ENCODE results near the gene SPAG17. TPM values are rescaled to one million over a fixed set of nuclear protein-coding genes. Genes with fewer than 3 reads are reported as not detected.

The SPAG17 gene
- total and polyA plus RNA-seq, 2 donors from 2014 or later = 8.7 to 10.4 TPM

DNA sequence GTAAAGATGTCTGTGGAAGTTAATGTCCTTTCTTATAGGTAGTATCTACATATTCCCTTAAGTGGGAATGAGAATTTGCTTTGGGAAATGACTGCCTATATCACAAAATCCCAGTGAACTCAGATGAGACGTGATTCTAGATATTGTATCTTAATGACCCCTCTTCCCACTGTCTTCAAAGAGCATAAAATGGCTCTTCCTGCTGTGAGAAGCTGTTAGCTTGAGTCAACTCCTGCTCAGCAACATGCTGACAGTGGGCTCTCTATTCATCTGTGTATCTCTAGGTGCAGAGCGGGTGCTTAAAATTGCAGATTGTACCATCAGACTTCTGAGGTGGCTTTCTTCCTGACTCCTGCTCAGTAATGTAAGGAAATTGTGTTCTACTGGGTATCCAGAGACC, 100.6 kb downstream of the SPAG17 start:
- H3K4me1 ChIP-seq (ENCODE audit: control insufficient read depth in 2 of 3, insufficient read depth in 2 of 3, low read depth in 1 of 3, low read length in 3 of 3) = no peaks in the 10 kb centered on the region
- FAIRE-seq (no peak), DNase-seq (no peak)
- no peaks in the 10 kb centered on the region for H3K36me3 ChIP-seq (ENCODE audit: control insufficient read depth in 2 of 3, insufficient read depth in 3 of 3, low read length in 3 of 3)
- no peaks in the 10 kb centered on the region for H3K27me3 ChIP-seq (ENCODE audit: control insufficient read depth, insufficient read depth, low read length)
- no peak overlapping the region for H3K4me3 ChIP-seq (ENCODE audit: low read length in 3 of 3)
- H3K9ac ChIP-seq (ENCODE audit: low read length in 3 of 3) = no peak overlapping the region
- H3K9me3 ChIP-seq (ENCODE audit: control insufficient read depth in 2 of 3, insufficient read depth in 1 of 3, low read length in 3 of 3) = no peaks in the 10 kb centered on the region
- H3K27ac ChIP-seq (ENCODE audit: low read depth in 2 of 2, low read length in 2 of 2) = no peak overlapping the region
- no peak for TF ChIP-seq CTCF (IDR thresholded peaks at IDR 0.05; ENCODE audit: borderline replicate concordance, extremely low read depth, insufficient read depth)
- intact Hi-C loops (cut with DNase I) = no loop called here

DNA sequence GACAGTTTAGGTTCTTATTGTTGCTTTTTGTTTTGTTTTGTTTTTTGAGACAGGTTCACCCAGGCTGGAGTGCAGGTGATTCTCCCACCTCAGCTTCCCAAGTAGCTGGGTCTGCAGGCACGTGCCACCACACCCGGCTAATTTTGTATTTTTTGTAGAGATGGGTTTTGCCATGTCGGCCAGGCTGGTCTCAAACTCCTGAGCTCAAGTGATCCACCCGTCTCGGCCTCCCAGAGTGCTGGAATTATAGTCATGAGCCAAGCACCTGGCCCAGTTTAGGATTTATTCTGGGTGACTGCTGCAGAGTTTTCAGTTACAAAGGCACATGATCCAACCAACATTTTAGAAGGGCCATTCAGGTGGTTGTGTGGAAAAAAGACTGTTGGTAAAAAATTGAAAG, 102.0 kb downstream of the SPAG17 start:
- Histone ChIP-seq H3K27ac (ENCODE audit: low read depth in 2 of 2, low read length in 2 of 2) (no peak overlapping the region), H3K9me3 (ENCODE audit: control insufficient read depth in 2 of 3, insufficient read depth in 1 of 3, low read length in 3 of 3) (no peaks in the 10 kb centered on the region), H3K36me3 (ENCODE audit: control insufficient read depth in 2 of 3, insufficient read depth in 3 of 3, low read length in 3 of 3) (no peaks in the 10 kb centered on the region), H3K4me3 (ENCODE audit: low read length in 3 of 3) (no peak overlapping the region), H3K9ac (ENCODE audit: low read length in 3 of 3) (no peak overlapping the region), H3K27me3 (ENCODE audit: control insufficient read depth, insufficient read depth, low read length) (no peaks in the 10 kb centered on the region), H3K4me1 (ENCODE audit: control insufficient read depth in 2 of 3, insufficient read depth in 2 of 3, low read depth in 1 of 3, low read length in 3 of 3) (no peaks in the 10 kb centered on the region)
- FAIRE-seq (no peak), DNase-seq (no peak)
- no peak for TF ChIP-seq CTCF (IDR thresholded peaks at IDR 0.05; ENCODE audit: borderline replicate concordance, extremely low read depth, insufficient read depth)
- intact Hi-C loops (cut with DNase I) = no loop called here

- Histone ChIP-seq H3K9ac (ENCODE audit: low read length in 3 of 3) (no peak overlapping the region), H3K27ac (ENCODE audit: low read depth in 2 of 2, low read length in 2 of 2) (no peak overlapping the region), H3K27me3 (ENCODE audit: control insufficient read depth, insufficient read depth, low read length) (no peaks in the 10 kb centered on the region), H3K4me1 (ENCODE audit: control insufficient read depth in 2 of 3, insufficient read depth in 2 of 3, low read depth in 1 of 3, low read length in 3 of 3) (peaks cover 0 to 2% (median 0%) of the 10 kb centered on the region in 3 donors), H3K4me3 (ENCODE audit: low read length in 3 of 3) (no peak overlapping the region), H3K36me3 (ENCODE audit: control insufficient read depth in 2 of 3, insufficient read depth in 3 of 3, low read length in 3 of 3) (no peaks in the 10 kb centered on the region), H3K9me3 (ENCODE audit: control insufficient read depth in 2 of 3, insufficient read depth in 1 of 3, low read length in 3 of 3) (no peaks in the 10 kb centered on the region)
- DNase-seq (no peak), FAIRE-seq (no peak)
- intact Hi-C loops (cut with DNase I) = no loop called here
- no peak for TF ChIP-seq CTCF (IDR thresholded peaks at IDR 0.05; ENCODE audit: borderline replicate concordance, extremely low read depth, insufficient read depth)
Measured at GRCh38 chr1:118081387-118081786, 103.6 kb downstream of the SPAG17 start.

Measured in kidney (tissue), 14 donors.